ENCODE data around the gene RASAL2.

- TF ChIP-seq, protein P1, sequence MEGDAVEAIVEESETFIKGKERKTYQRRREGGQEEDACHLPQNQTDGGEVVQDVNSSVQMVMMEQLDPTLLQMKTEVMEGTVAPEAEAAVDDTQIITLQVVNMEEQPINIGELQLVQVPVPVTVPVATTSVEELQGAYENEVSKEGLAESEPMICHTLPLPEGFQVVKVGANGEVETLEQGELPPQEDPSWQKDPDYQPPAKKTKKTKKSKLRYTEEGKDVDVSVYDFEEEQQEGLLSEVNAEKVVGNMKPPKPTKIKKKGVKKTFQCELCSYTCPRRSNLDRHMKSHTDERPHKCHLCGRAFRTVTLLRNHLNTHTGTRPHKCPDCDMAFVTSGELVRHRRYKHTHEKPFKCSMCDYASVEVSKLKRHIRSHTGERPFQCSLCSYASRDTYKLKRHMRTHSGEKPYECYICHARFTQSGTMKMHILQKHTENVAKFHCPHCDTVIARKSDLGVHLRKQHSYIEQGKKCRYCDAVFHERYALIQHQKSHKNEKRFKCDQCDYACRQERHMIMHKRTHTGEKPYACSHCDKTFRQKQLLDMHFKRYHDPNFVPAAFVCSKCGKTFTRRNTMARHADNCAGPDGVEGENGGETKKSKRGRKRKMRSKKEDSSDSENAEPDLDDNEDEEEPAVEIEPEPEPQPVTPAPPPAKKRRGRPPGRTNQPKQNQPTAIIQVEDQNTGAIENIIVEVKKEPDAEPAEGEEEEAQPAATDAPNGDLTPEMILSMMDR (conservative IDR thresholded peaks at IDR 0.05; ENCODE audit: low read length), result no peak
- no peak for TF ChIP-seq EZH2phosphoT487 (IDR thresholded peaks at IDR 0.05; ENCODE audit: borderline replicate concordance)
Observed at GRCh38 chr1:178509414-178510007, 415.6 kb downstream of the RASAL2 start.

Data from Loucy (cell line).